HG03521 (cell line): ENCODE data around the gene F10.

Experiments used
- ATAC-seq: cut with Tn5 transposase; IDR thresholded peaks from one replicate; pipeline ENCODE4 v1.9.1; 2021; ENCODE audit warnings: mild to moderate bottlenecking, moderate library complexity; ENCODE audit not compliant: unreplicated experiment

Gene F10

GRCh38 chr13:113166681-113167080 is 44.1 kb downstream of the F10 start:
- no peak for ATAC-seq

- no peak for ATAC-seq
Observed at GRCh38 chr13:113167155-113167554, 44.6 kb downstream of the F10 start.

DNA sequence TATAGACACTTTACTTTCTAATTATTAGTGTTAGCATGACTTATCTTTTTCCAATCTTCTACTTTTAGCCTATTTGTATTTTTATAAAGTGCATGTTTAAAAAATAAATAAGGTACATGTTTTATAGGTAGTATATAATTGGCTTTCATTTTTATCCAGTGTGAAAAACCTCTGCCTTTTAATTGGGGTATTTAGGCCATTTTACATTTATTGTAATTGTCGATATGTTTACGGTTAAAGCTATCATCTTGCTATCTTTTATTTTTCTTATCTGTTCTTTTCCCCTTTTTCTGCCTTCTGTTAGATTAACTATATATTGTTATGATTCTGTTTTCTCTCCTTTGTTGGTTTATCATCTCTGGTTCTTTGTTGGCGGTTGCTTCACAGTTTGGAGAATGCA is 45.0 kb downstream of the F10 start:
- no peak for ATAC-seq

GRCh38 chr13:113168211-113168610 is 45.6 kb downstream of the F10 start:
- no peak for ATAC-seq

DNA sequence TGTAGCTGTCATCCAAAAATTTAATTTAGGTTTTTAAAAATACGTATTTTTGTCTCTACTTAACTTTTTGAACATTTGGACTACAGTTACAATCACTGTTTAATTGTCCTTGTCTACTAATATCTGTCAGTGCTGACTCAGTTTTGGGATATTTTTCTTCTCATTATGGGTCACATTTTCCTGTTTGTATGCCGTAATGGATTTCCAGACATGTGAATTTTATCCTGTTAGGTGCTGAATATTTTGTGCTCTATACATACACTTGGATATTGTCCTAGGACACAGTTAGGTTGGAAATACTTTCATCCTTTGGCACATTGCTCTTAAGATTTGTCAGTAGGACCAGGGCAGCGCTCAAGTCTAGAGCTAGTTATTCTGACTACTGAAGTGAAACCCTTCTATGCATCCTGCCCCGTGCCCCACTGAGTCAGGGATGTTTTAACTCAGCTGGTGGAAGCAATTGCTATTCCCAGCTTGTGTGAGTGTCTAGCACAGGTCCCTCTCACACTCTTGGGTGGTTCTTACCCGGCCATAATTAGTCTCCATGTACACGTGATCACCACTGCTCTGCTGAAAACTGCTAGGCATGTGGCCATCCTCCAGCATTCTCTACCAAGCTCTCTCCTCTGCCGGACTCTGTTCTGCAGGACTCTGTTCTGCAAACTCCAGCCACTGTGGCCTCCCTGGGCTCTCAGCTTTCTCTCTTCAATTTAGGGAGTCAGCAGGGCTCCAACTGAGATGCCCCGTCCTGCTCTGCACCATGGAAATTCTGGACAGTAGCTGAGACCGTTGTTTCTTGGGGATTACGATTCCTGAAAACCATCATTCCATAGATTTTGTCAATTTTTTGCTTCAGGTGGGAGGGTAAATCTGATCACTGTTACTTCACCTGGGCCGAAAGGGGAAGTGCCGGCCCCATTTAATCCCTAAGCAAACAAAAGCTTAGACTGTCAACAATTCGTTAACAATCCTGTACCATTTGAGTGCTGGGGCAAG is 47.0 kb downstream of the F10 start:
- ATAC-seq: no peak

GRCh38 chr13:113170511-113170910 is 47.9 kb downstream of the F10 start:
- ATAC-seq: no peak

GRCh38 chr13:113171250-113172125 is 48.9 kb downstream of the F10 start:
- ATAC-seq: no peak

GRCh38 chr13:113172419-113172926 is 49.9 kb downstream of the F10 start:
- no peak for ATAC-seq

- ATAC-seq: no peak
Observed at GRCh38 chr13:113176280-113176679, 53.7 kb downstream of the F10 start.

DNA sequence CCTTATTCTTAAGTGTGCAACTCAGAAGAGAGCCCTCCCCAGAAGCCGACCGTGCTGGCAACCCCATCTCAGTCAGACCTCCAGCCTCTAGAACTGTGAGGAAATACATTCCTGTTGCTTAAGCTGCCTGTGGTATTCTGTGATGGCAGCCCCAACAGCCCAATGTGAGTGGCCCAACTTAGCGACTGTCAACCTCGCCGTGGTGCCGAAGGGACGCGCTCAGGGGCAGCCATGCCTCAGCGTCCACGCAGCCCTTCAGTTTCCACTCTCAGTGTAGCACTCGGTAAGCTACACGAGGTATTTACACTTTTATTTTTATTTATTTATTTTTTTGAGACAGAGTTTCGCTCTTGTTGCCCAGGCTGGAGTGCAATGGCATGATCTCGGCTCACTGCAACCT is 54.2 kb downstream of the F10 start:
- ATAC-seq: no peak

DNA sequence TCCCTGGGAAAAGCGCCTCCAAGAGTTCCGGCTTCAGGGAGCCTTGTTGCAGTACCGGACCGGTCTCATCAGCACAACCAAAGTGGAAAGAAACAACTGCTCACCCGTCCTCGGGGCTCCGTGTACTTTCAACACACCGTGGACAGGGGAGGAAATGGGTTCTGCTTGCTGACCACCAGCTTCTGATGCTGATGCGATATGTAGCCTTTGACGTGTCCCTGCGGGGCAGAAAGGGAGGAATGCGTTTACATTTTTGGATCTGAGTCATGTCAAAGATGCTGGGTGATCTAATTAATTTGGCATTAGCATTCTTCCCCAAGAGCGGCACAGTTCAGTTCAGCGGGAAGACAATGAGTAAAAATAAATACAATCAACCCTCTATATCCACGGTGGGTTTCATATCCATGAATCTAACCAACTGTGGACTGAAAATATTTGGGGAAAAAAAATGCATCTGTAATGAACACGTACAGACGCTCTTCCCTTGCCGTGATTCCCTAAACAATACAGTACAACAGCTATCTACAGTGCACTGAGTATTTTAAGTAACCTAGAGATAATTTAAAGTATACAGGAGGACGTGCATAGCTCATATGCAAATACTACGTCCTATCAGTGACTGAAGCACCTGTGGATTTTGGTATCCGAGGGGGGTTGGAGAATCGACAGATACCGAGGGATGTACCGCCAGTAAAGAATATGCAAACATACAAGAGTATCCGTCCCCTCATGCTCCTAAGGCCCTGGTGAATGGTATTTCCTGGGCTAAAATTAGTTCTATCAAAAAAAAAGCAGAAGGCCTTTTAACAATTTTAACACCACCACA is 55.7 kb downstream of the F10 start:
- ATAC-seq: no peak

GRCh38 chr13:113178896-113179167 is 56.2 kb downstream of the F10 start:
- no peak for ATAC-seq

GRCh38 chr13:113179374-113180230 is 57.0 kb downstream of the F10 start:
- no peak for ATAC-seq

- ATAC-seq: no peak
Observed at GRCh38 chr13:113182046-113182445, 59.4 kb downstream of the F10 start.

GRCh38 chr13:113183450-113184129 is 61.0 kb downstream of the F10 start:
- ATAC-seq: no peak

- no peak for ATAC-seq
Observed at GRCh38 chr13:113184568-113185440, 62.2 kb downstream of the F10 start.

DNA sequence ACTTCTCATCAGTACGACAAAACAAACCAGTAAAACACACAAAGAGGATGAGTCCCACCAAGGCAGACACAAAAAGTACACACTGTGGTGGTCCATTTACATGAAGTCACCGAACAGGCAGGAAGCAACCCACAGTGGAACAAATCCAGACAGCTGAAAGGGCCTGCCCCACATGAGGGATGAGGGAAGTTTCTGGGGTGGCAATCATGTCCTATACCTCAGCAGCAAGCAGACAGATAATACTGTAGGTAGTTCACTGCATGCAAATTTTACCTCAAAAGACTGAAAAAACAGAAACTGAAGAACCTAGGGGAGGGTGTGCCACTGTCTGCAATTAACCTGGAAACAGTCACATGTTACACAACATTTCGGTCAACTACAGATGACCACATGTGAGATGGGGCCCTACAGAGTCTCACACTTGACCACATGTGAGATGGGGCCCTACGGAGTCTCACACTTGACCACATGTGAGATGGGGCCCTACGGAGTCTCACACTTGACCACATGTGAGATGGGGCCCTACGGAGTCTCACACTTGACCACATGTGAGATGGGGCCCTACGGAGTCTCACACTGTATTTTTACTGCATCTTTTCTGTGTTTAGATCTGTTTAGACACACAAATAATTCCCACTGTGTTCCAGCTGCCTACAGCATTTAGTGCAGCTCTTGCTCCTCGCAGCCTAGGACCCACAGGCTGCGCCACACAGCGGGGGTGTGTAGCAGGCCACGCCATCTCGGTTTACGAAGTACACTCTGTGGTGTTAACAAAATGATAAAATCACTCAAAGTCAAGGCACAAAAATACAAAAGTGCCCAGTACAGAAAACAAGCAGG is 63.7 kb downstream of the F10 start:
- ATAC-seq: peak; percentile 94
